ENCODE measurements around the gene ASCC2.

DNA sequence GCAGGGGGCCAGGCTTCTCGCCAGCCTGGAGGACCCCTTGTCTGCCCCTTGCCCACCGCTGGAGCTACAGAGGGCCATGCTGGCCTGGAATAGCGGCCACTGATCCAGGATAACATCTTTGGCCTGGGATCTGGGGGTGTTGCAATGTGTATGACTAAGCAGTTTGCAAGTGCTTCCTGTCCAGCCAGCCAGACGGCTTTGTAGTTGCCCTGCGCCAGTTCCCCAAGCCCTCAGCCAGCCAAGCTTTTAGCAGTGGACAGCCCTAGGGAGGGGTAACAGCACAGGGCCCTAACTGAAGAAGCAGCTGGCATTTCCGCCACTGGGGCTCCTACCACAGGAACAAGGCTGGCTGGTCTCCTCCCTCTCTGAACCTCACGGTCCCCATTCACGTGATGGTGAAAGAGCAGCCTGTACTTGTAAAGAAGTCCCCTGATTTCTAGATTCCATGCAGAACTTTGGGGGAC is 38.8 kb downstream of the ASCC2 start:
- TF ChIP-seq CSDC2 (CRISPR knock-in tag; IDR thresholded peaks at IDR 0.05) (peak; percentile 86), RARB (CRISPR knock-in tag; IDR thresholded peaks at IDR 0.05) (no peak), ZFP30 (CRISPR knock-in tag; IDR thresholded peaks at IDR 0.05) (no peak), ISL1 (CRISPR knock-in tag; IDR thresholded peaks at IDR 0.05) (peak; percentile 66), OSR1 (CRISPR knock-in tag; IDR thresholded peaks at IDR 0.05) (no peak), ZFP3 (CRISPR knock-in tag; IDR thresholded peaks at IDR 0.05) (no peak), ESRRG (CRISPR knock-in tag; IDR thresholded peaks at IDR 0.05) (no peak), GLIS3 (CRISPR knock-in tag; IDR thresholded peaks at IDR 0.05) (no peak), ZNF565 (CRISPR knock-in tag; conservative IDR thresholded peaks at IDR 0.05; ENCODE audit: low read depth) (no peak), TOX (CRISPR knock-in tag; IDR thresholded peaks at IDR 0.05; ENCODE audit: borderline replicate concordance) (no peak), SNAI2 (CRISPR knock-in tag; IDR thresholded peaks at IDR 0.05) (0 out of 2 replicates have a peak, but pooled peaks have one; percentile 51)
- TF ChIP-seq, protein P1, sequence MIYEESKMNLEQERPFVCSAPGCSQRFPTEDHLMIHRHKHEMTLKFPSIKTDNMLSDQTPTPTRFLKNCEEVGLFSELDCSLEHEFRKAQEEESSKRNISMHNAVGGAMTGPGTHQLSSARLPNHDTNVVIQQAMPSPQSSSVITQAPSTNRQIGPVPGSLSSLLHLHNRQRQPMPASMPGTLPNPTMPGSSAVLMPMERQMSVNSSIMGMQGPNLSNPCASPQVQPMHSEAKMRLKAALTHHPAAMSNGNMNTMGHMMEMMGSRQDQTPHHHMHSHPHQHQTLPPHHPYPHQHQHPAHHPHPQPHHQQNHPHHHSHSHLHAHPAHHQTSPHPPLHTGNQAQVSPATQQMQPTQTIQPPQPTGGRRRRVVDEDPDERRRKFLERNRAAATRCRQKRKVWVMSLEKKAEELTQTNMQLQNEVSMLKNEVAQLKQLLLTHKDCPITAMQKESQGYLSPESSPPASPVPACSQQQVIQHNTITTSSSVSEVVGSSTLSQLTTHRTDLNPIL (CRISPR knock-in tag; IDR thresholded peaks at IDR 0.05; ENCODE audit: low read depth) = no peak; the same call in 1 of the 2 replicates
- TF ChIP-seq, protein P2, sequence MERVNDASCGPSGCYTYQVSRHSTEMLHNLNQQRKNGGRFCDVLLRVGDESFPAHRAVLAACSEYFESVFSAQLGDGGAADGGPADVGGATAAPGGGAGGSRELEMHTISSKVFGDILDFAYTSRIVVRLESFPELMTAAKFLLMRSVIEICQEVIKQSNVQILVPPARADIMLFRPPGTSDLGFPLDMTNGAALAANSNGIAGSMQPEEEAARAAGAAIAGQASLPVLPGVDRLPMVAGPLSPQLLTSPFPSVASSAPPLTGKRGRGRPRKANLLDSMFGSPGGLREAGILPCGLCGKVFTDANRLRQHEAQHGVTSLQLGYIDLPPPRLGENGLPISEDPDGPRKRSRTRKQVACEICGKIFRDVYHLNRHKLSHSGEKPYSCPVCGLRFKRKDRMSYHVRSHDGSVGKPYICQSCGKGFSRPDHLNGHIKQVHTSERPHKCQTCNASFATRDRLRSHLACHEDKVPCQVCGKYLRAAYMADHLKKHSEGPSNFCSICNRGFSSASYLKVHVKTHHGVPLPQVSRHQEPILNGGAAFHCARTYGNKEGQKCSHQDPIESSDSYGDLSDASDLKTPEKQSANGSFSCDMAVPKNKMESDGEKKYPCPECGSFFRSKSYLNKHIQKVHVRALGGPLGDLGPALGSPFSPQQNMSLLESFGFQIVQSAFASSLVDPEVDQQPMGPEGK (CRISPR knock-in tag; IDR thresholded peaks at IDR 0.05; ENCODE audit: borderline replicate concordance) = no peak

Measured in SK-N-SH treated with all-trans-retinoic acid at 6 μM for 48 hours (cell line).